SU-DHL-6 (cell line): ENCODE measurements around the gene SDC4.

Source experiments
- H2AFZ ChIP-seq: fragments of 200-600 bp; sonication (generic); 2 replicates; pipeline ENCODE4 v1.6.1; 2014; ENCODE audit warnings: low read depth, mild to moderate bottlenecking, moderate library complexity, mixed read lengths, antibody characterized with exemption, low read length; ENCODE audit not compliant: severe bottlenecking
- H3F3A ChIP-seq: fragments of 200-600 bp; shearing (Covaris generic); 2 replicates; pipeline ENCODE4 v1.6.0; 2016; ENCODE audit warnings: antibody characterized with exemption, mild to moderate bottlenecking; ENCODE audit not compliant: insufficient read depth
- H3K27ac ChIP-seq: fragments of 200-600 bp; sonication (generic); 2 replicates; pipeline ENCODE4 v1.5.1; 2016; ENCODE audit warnings: low read depth, mild to moderate bottlenecking, low read length, moderate library complexity, mixed read lengths
- H3K27me3 ChIP-seq: fragments of 200-600 bp; sonication (generic), shearing (Covaris generic); 2 replicates; pipeline ENCODE4 v1.6.0; 2014; ENCODE audit warnings: mild to moderate bottlenecking, low read length
- H3K36me3 ChIP-seq: fragments of 200-600 bp; sonication (generic); 2 replicates; pipeline ENCODE4 v1.6.1; 2014; ENCODE audit warnings: mild to moderate bottlenecking, low read length, mixed read lengths
- H3K4me2 ChIP-seq: fragments of 300-600, 200-600 bp; shearing (Covaris generic), sonication (generic); 2 replicates; pipeline ENCODE4 v1.6.0; 2014; ENCODE audit warnings: low read length, low read depth, mild to moderate bottlenecking; ENCODE audit not compliant: poor library complexity, severe bottlenecking
- H3K4me3 ChIP-seq: fragments of 200-600 bp; sonication (generic); 2 replicates; pipeline ENCODE4 v1.5.1; 2014; ENCODE audit warnings: antibody characterized with exemption, low read length, mild to moderate bottlenecking, mixed read lengths; ENCODE audit not compliant: insufficient read depth, poor library complexity, severe bottlenecking
- H3K79me2 ChIP-seq: fragments of 200-600 bp; sonication (generic); 2 replicates; pipeline ENCODE4 v1.6.1; 2014; ENCODE audit warnings: mild to moderate bottlenecking, low read length, moderate library complexity; ENCODE audit not compliant: insufficient read depth
- H3K9ac ChIP-seq: fragments of 200-600 bp; sonication (generic); 2 replicates; pipeline ENCODE4 v1.7.0; 2014; ENCODE audit warnings: mild to moderate bottlenecking, low read length
- H3K9me2 ChIP-seq: fragments of 200-600 bp; sonication (generic); replicated peaks from 2 replicates; pipeline ENCODE4 v1.6.1; 2014; ENCODE audit warnings: low read length; ENCODE audit not compliant: insufficient read depth
- H3K9me3 ChIP-seq: fragments of 200-600 bp; sonication (generic); 2 replicates; pipeline ENCODE4 v1.6.1; 2014; ENCODE audit warnings: low read length, mixed read lengths; ENCODE audit not compliant: insufficient read depth
- H4K20me1 ChIP-seq: fragments of 200-600 bp; sonication (generic); 2 replicates; pipeline ENCODE4 v1.6.1; 2014; ENCODE audit warnings: low read depth, mild to moderate bottlenecking, antibody characterized with exemption, low read length, moderate library complexity, mixed read lengths
- EZH2phosphoT487 ChIP-seq: fragments of 200-600 bp; sonication (generic), shearing (Covaris generic); conservative IDR thresholded peaks from 2 replicates; pipeline ENCODE4 v1.6.1; 2018; ENCODE audit warnings: mild to moderate bottlenecking, antibody characterized with exemption, low read length, moderate library complexity, mixed read lengths
- TF ChIP-seq, protein P1 (sequence below): fragments of 200-600 bp; sonication (generic); IDR thresholded peaks from one replicate; pipeline ENCODE4 v1.5.1; 2017; ENCODE audit warnings: antibody characterized with exemption, mild to moderate bottlenecking, low read length, moderate library complexity; ENCODE audit not compliant: insufficient read depth, poor library complexity, severe bottlenecking

Gene SDC4

GRCh38 chr20:45299786-45300185, 48.4 kb downstream of the SDC4 start:
- H3K9me2 ChIP-seq, result no peaks in the 10 kb centered on the region
- no peak overlapping the region for H2AFZ ChIP-seq
- H3F3A ChIP-seq, result no peaks in the 10 kb centered on the region
- H4K20me1 ChIP-seq, result no peaks in the 10 kb centered on the region
- no peak overlapping the region for H3K9ac ChIP-seq
- H3K27me3 ChIP-seq, result no peaks in the 10 kb centered on the region
- H3K4me2 ChIP-seq, result no peak overlapping the region
- no peak overlapping the region for H3K4me3 ChIP-seq
- no peaks in the 10 kb centered on the region for H3K9me3 ChIP-seq
- TF ChIP-seq, protein P1, sequence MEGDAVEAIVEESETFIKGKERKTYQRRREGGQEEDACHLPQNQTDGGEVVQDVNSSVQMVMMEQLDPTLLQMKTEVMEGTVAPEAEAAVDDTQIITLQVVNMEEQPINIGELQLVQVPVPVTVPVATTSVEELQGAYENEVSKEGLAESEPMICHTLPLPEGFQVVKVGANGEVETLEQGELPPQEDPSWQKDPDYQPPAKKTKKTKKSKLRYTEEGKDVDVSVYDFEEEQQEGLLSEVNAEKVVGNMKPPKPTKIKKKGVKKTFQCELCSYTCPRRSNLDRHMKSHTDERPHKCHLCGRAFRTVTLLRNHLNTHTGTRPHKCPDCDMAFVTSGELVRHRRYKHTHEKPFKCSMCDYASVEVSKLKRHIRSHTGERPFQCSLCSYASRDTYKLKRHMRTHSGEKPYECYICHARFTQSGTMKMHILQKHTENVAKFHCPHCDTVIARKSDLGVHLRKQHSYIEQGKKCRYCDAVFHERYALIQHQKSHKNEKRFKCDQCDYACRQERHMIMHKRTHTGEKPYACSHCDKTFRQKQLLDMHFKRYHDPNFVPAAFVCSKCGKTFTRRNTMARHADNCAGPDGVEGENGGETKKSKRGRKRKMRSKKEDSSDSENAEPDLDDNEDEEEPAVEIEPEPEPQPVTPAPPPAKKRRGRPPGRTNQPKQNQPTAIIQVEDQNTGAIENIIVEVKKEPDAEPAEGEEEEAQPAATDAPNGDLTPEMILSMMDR, result no peak
- TF ChIP-seq EZH2phosphoT487, result no peak
- no peak overlapping the region for H3K27ac ChIP-seq
- no peaks in the 10 kb centered on the region for H3K79me2 ChIP-seq
- no peaks in the 10 kb centered on the region for H3K36me3 ChIP-seq

DNA sequence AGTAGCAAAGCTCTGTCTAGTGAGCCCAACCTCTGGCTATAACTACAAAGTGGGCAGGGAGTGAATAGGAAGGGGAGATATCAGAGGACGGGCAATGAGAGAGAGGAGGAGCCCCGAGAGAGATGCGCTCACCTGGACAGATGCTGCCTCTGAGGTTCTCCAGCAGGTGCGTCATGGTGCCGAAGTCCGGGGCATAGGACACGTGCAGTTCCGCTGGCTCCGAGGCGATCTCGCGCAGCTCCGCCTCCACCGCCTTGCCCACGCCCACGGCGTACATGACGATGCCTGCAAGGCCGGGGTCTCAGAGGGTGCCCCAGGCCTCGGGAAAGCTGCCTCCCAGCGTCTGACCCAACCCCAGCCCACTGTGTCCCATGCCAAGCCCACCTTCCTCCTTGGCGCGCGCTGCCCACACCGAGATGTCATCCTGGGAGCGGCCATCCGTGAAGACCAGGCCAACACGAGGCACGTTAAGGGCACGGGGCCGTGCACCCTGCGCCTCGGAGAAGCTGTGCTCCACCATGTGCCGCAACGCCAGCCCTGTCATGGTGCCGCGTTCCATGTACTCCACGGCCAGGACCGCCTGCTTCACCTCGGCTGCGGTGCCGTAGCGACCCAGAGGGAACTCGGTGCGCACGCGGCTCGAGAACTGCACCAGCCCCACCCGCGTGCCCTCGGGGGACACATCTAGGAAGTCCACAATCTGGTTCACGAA, 50.3 kb downstream of the SDC4 start:
- TF ChIP-seq, protein P1, result no peak
- no peak for TF ChIP-seq EZH2phosphoT487
- no peaks in the 10 kb centered on the region for H3K9me3 ChIP-seq
- no peaks in the 10 kb centered on the region for H3K27me3 ChIP-seq
- no peaks in the 10 kb centered on the region for H3K36me3 ChIP-seq
- H3K9me2 ChIP-seq, result no peaks in the 10 kb centered on the region
- H3K27ac ChIP-seq, result no peak overlapping the region
- H3K9ac ChIP-seq, result no peak overlapping the region
- no peak overlapping the region for H3K4me2 ChIP-seq
- no peaks in the 10 kb centered on the region for H3K79me2 ChIP-seq
- H3K4me3 ChIP-seq, result no peak overlapping the region
- H3F3A ChIP-seq, result no peaks in the 10 kb centered on the region
- no peaks in the 10 kb centered on the region for H4K20me1 ChIP-seq
- no peak overlapping the region for H2AFZ ChIP-seq

- no peak overlapping the region for H3K9ac ChIP-seq
- H3K27me3 ChIP-seq, result no peaks in the 10 kb centered on the region
- H4K20me1 ChIP-seq, result no peaks in the 10 kb centered on the region
- H3K4me3 ChIP-seq, result no peak overlapping the region
- no peaks in the 10 kb centered on the region for H3K79me2 ChIP-seq
- no peaks in the 10 kb centered on the region for H3K9me3 ChIP-seq
- no peaks in the 10 kb centered on the region for H3F3A ChIP-seq
- H2AFZ ChIP-seq, result no peak overlapping the region
- no peaks in the 10 kb centered on the region for H3K36me3 ChIP-seq
- no peak overlapping the region for H3K4me2 ChIP-seq
- no peak for TF ChIP-seq EZH2phosphoT487
- TF ChIP-seq, protein P1, result no peak
- no peak overlapping the region for H3K27ac ChIP-seq
- H3K9me2 ChIP-seq, result no peaks in the 10 kb centered on the region
Measured at GRCh38 chr20:45294659-45295058, 53.6 kb downstream of the SDC4 start.
